Colonic mucosa (tissue), 4 donors: ENCODE measurements around the gene AQP5. TPM values are rescaled to one million over a fixed set of nuclear protein-coding genes. Genes with fewer than 3 reads are reported as not detected.

ENCODE experiments used
- DNase-seq: peaks from one replicate; pipeline ENCODE4 v3.0.0-alpha.2; 2020
- H3K27ac ChIP-seq: fragments of 200-600 bp; one replicate; pipeline ENCODE4 v1.8.0; 2021
- H3K27me3 ChIP-seq: fragments of 200-600 bp; one replicate; pipeline ENCODE4 v1.8.0; 2021
- H3K36me3 ChIP-seq: fragments of 200-600 bp; one replicate; pipeline ENCODE4 v1.8.0; 2021
- H3K4me1 ChIP-seq: fragments of 200-600 bp; one replicate; pipeline ENCODE4 v1.8.0; 2021; ENCODE audit warnings: mild to moderate bottlenecking
- H3K4me3 ChIP-seq: fragments of 200-600 bp; one replicate; pipeline ENCODE4 v1.8.0; 2021
- H3K9ac ChIP-seq, 2 donors: one replicate each; pipeline ENCODE4 v1.7.0; 2013; ENCODE audit warnings: control low read depth in 2 of 2, low read depth in 2 of 2, low read length in 2 of 2
- H3K9me3 ChIP-seq: fragments of 200-600 bp; one replicate; pipeline ENCODE4 v1.8.0; 2021
- CTCF ChIP-seq: fragments of 200-600 bp; IDR thresholded peaks from one replicate; pipeline ENCODE4 v1.8.0; 2022; ENCODE audit warnings: antibody characterized with exemption, mild to moderate bottlenecking
- intact Hi-C: fragments of 100-400 bp; cut with DNase I; formaldehyde crosslinking; loops from one replicate; pipeline ENCODE4 v1.14.1; 2022
- total RNA-seq, 2 donors: library from RNA; stranded (reverse); fragmentation: NEBNext Ultra II Directional in 1 of 2; extraction: Animal tissue kit (Norgen Biotek cat#: 25700) in 1 of 2; gene quantifications; one replicate each; pipeline ENCODE4 v1.2.1, GENCODE V29; 2021
- donor health status: healthy.
- donor health status: DM: no; HTN: no; CAD: no.
- donor health status: DM: no; HTN: no; CAD: no.

Gene AQP5
- total RNA-seq = not detected

GRCh38 chr12:49961111-49961922 lies at the start of gene AQP5:
Gene AQP5, plus strand, starts transcription at chr12:49961872. Its CDS starts 146 bp downstream, at chr12:49962018.
- no peak within 1 kb of the TSS for H3K27ac ChIP-seq
- no peak for DNase-seq
- no peaks in the 10 kb centered on the region for H3K36me3 ChIP-seq
- peaks cover 6% of the 10 kb centered on the region for H3K4me1 ChIP-seq
- H3K9me3 ChIP-seq = no peaks in the 10 kb centered on the region
- H3K9ac ChIP-seq = peak within 1 kb of the TSS in 1 of 2 donors; percentile 12
- intact Hi-C loops = no loop called here
- H3K27me3 ChIP-seq = peaks cover 17% of the 10 kb centered on the region
- H3K4me3 ChIP-seq = peak within 1 kb of the TSS; percentile 17
- no peak for TF ChIP-seq CTCF

- no peak overlapping the region for H3K4me3 ChIP-seq
- H3K36me3 ChIP-seq = no peaks in the 10 kb centered on the region
- H3K27ac ChIP-seq = no peak overlapping the region
- no peaks in the 10 kb centered on the region for H3K4me1 ChIP-seq
- no peaks in the 10 kb centered on the region for H3K9me3 ChIP-seq
- no peaks in the 10 kb centered on the region for H3K27me3 ChIP-seq
- no peak overlapping the region for H3K9ac ChIP-seq
- intact Hi-C loops = no loop called here
- no peak for DNase-seq
- TF ChIP-seq CTCF = no peak
Measured at GRCh38 chr12:49912345-49913255, 49.1 kb upstream of the AQP5 start.

- Histone ChIP-seq H3K4me1 (no peaks in the 10 kb centered on the region), H3K27ac (no peak overlapping the region), H3K9me3 (no peaks in the 10 kb centered on the region), H3K9ac (no peak overlapping the region), H3K27me3 (no peaks in the 10 kb centered on the region), H3K4me3 (no peak overlapping the region), H3K36me3 (no peaks in the 10 kb centered on the region)
- TF ChIP-seq CTCF = no peak
- no peak for DNase-seq
- intact Hi-C loops = no loop called here
Measured at GRCh38 chr12:49916129-49916919, 45.3 kb upstream of the AQP5 start.

- no peak for DNase-seq
- no peak for TF ChIP-seq CTCF
Measured at GRCh38 chr12:49917166-49917787, 44.4 kb upstream of the AQP5 start.

GRCh38 chr12:49917788-49918173 lies 43.9 kb upstream of the AQP5 start:
- Histone ChIP-seq H3K36me3 (no peaks in the 10 kb centered on the region), H3K4me3 (no peak overlapping the region), H3K4me1 (no peaks in the 10 kb centered on the region), H3K27me3 (no peaks in the 10 kb centered on the region), H3K27ac (no peak overlapping the region), H3K9ac (no peak overlapping the region), H3K9me3 (no peaks in the 10 kb centered on the region)
- no peak for DNase-seq
- intact Hi-C loops = no loop called here
- no peak for TF ChIP-seq CTCF

More at GRCh38 chr12:49917166-49917787, 44.4 kb upstream of the AQP5 start:
- no peak overlapping the region for H3K9ac ChIP-seq
- intact Hi-C loops = no loop called here
- no peaks in the 10 kb centered on the region for H3K27me3 ChIP-seq
- no peaks in the 10 kb centered on the region for H3K4me1 ChIP-seq
- H3K36me3 ChIP-seq = no peaks in the 10 kb centered on the region
- H3K27ac ChIP-seq = no peak overlapping the region
- H3K9me3 ChIP-seq = no peaks in the 10 kb centered on the region
- no peak overlapping the region for H3K4me3 ChIP-seq
